ENCODE results near the gene KIR3DL2.
"Not testable (repeated sequence)": the region's sequence is repeated elsewhere in the genome, so short reads cannot be mapped to it uniquely, and the experiment has no call there.

The KIR3DL2 gene

GRCh38 chr19:54817670-54818536 lies 32.3 kb upstream of the KIR3DL2 start:
- Histone ChIP-seq H3K27me3 (ENCODE audit: insufficient read depth, low read length, poor library complexity, severe bottlenecking) (no peaks in the 10 kb centered on the region), H3K36me3 (ENCODE audit: insufficient read depth, low read length) (no peaks in the 10 kb centered on the region), H3K9me2 (replicated peaks; ENCODE audit: low read depth, low read length) (no peaks in the 10 kb centered on the region), H3K4me2 (ENCODE audit: low read depth, low read length, poor library complexity, severe bottlenecking) (no peak overlapping the region), H3K4me3 (ENCODE audit: low read length, poor library complexity, severe bottlenecking) (no peak overlapping the region), H3K9ac (ENCODE audit: low read depth, low read length, poor library complexity, severe bottlenecking) (no peak overlapping the region), H4K20me1 (ENCODE audit: insufficient read depth, low read length, poor library complexity, severe bottlenecking) (no peaks in the 10 kb centered on the region), H3K9me3 (ENCODE audit: insufficient read depth, low read depth, low read length) (no peaks in the 10 kb centered on the region), H3F3A (ENCODE audit: low read depth) (no peaks in the 10 kb centered on the region), H3K4me1 (ENCODE audit: insufficient read depth, low read length, poor library complexity, severe bottlenecking) (no peaks in the 10 kb centered on the region), H3K79me2 (ENCODE audit: insufficient read depth, low read length) (no peaks in the 10 kb centered on the region), H2AFZ (ENCODE audit: low read length) (no peak overlapping the region)
- TF ChIP-seq CTCF (conservative IDR thresholded peaks at IDR 0.05; ENCODE audit: low read length), result no peak

- not testable (repeated sequence) for H3K9ac ChIP-seq (ENCODE audit: low read depth, low read length, poor library complexity, severe bottlenecking); H3K36me3 ChIP-seq (ENCODE audit: insufficient read depth, low read length); H3K79me2 ChIP-seq (ENCODE audit: insufficient read depth, low read length); H4K20me1 ChIP-seq (ENCODE audit: insufficient read depth, low read length, poor library complexity, severe bottlenecking); H3F3A ChIP-seq (ENCODE audit: low read depth); H3K27me3 ChIP-seq (ENCODE audit: insufficient read depth, low read length, poor library complexity, severe bottlenecking); H3K4me2 ChIP-seq (ENCODE audit: low read depth, low read length, poor library complexity, severe bottlenecking); H3K9me2 ChIP-seq (replicated peaks; ENCODE audit: low read depth, low read length); H3K4me1 ChIP-seq (ENCODE audit: insufficient read depth, low read length, poor library complexity, severe bottlenecking); H3K4me3 ChIP-seq (ENCODE audit: low read length, poor library complexity, severe bottlenecking); H3K9me3 ChIP-seq (ENCODE audit: insufficient read depth, low read depth, low read length); H2AFZ ChIP-seq (ENCODE audit: low read length)
Measured at GRCh38 chr19:54824416-54824815, 25.8 kb upstream of the KIR3DL2 start.

- not testable (repeated sequence) for H4K20me1 ChIP-seq (ENCODE audit: insufficient read depth, low read length, poor library complexity, severe bottlenecking); H3K4me3 ChIP-seq (ENCODE audit: low read length, poor library complexity, severe bottlenecking); H3K9me3 ChIP-seq (ENCODE audit: insufficient read depth, low read depth, low read length); H3K36me3 ChIP-seq (ENCODE audit: insufficient read depth, low read length); H3K4me2 ChIP-seq (ENCODE audit: low read depth, low read length, poor library complexity, severe bottlenecking); H3K9ac ChIP-seq (ENCODE audit: low read depth, low read length, poor library complexity, severe bottlenecking); H3K4me1 ChIP-seq (ENCODE audit: insufficient read depth, low read length, poor library complexity, severe bottlenecking); H3F3A ChIP-seq (ENCODE audit: low read depth); H3K9me2 ChIP-seq (replicated peaks; ENCODE audit: low read depth, low read length); H3K79me2 ChIP-seq (ENCODE audit: insufficient read depth, low read length); H3K27me3 ChIP-seq (ENCODE audit: insufficient read depth, low read length, poor library complexity, severe bottlenecking); H2AFZ ChIP-seq (ENCODE audit: low read length)
Measured at GRCh38 chr19:54825326-54825725, 24.9 kb upstream of the KIR3DL2 start.

DNA sequence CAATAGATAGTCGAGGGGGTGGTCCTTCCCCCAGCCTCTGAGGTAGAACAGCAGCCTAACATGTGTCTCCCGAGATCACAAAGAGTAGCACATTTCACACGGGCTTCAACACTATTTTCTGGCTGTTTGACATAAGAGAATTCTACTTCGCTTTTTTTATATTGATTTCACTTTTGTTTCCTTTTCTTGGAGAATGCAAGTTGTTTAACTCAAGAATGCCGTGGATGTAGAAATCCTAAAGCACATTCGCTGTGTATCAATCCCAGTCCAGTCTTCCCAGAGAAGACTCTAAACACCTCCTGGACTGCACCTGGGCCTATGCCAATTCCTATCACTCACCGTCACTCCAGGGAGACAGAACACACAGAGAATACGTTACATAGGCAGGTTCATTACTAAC lies 22.2 kb upstream of the KIR3DL2 start:
- H3K9me3 ChIP-seq (ENCODE audit: insufficient read depth, low read depth, low read length); H3K36me3 ChIP-seq (ENCODE audit: insufficient read depth, low read length); H3K4me1 ChIP-seq (ENCODE audit: insufficient read depth, low read length, poor library complexity, severe bottlenecking); H3K9ac ChIP-seq (ENCODE audit: low read depth, low read length, poor library complexity, severe bottlenecking); H3K27me3 ChIP-seq (ENCODE audit: insufficient read depth, low read length, poor library complexity, severe bottlenecking); H3K4me3 ChIP-seq (ENCODE audit: low read length, poor library complexity, severe bottlenecking); H4K20me1 ChIP-seq (ENCODE audit: insufficient read depth, low read length, poor library complexity, severe bottlenecking); H3F3A ChIP-seq (ENCODE audit: low read depth); H3K79me2 ChIP-seq (ENCODE audit: insufficient read depth, low read length); H3K9me2 ChIP-seq (replicated peaks; ENCODE audit: low read depth, low read length); H3K4me2 ChIP-seq (ENCODE audit: low read depth, low read length, poor library complexity, severe bottlenecking); H2AFZ ChIP-seq (ENCODE audit: low read length): not testable (repeated sequence)

DNA sequence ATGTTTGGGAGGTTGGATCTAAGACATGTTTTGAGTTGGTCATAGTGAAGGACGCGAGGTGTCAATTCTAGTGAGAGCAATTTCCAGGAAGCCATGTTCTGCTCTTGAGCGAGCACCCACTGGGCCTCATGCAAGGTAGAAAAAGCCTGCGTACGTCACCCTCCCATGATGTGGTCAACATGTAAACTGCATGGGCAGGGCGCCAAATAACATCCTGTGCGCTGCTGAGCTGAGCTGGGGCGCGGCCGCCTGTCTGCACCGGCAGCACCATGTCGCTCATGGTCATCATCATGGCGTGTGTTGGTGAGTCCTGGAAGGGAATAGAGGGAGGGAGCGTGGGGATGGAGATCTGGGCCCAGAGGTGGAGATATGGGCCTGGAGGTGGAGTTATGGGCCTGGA lies 17.7 kb upstream of the KIR3DL2 start, which contains the start of gene KIR2DS4:
KIR2DS4 (plus strand) TSS at position 181 of the 400 bp plus-strand sequence.
- not testable (repeated sequence) for H2AFZ ChIP-seq (ENCODE audit: low read length); H3K9me2 ChIP-seq (replicated peaks; ENCODE audit: low read depth, low read length); H3F3A ChIP-seq (ENCODE audit: low read depth)

DNA sequence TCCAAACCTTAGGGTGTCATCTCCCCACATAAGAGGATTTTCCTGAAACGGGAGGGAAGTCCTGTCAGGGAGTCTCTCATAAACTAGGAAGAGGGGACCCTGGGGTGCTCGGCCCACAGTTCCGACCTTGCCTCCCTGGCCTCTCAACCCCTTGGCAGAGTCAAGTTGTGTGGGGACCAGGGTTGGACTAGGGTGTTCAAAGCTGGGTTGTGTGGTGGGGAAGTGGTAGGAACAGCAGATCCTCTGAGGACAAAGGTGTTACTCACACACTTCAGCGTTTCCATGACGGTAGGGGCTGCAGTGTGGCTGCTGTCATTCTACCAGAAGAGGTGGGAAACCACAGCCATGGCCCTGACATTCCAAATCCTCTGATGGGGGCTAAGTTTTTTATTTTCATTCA lies 15.1 kb upstream of the KIR3DL2 start:
- H3K9me2 ChIP-seq (replicated peaks; ENCODE audit: low read depth, low read length); H3K79me2 ChIP-seq (ENCODE audit: insufficient read depth, low read length); H3F3A ChIP-seq (ENCODE audit: low read depth); H3K36me3 ChIP-seq (ENCODE audit: insufficient read depth, low read length); H3K9me3 ChIP-seq (ENCODE audit: insufficient read depth, low read depth, low read length); H3K9ac ChIP-seq (ENCODE audit: low read depth, low read length, poor library complexity, severe bottlenecking); H3K4me3 ChIP-seq (ENCODE audit: low read length, poor library complexity, severe bottlenecking); H2AFZ ChIP-seq (ENCODE audit: low read length); H3K4me1 ChIP-seq (ENCODE audit: insufficient read depth, low read length, poor library complexity, severe bottlenecking); H4K20me1 ChIP-seq (ENCODE audit: insufficient read depth, low read length, poor library complexity, severe bottlenecking); H3K4me2 ChIP-seq (ENCODE audit: low read depth, low read length, poor library complexity, severe bottlenecking); H3K27me3 ChIP-seq (ENCODE audit: insufficient read depth, low read length, poor library complexity, severe bottlenecking): not testable (repeated sequence)

More for the DNA sequence above, 17.7 kb upstream of the KIR3DL2 start, which contains the start of gene KIR2DS4:
- not testable (repeated sequence) for H3K4me1 ChIP-seq (ENCODE audit: insufficient read depth, low read length, poor library complexity, severe bottlenecking); H4K20me1 ChIP-seq (ENCODE audit: insufficient read depth, low read length, poor library complexity, severe bottlenecking); H3K27me3 ChIP-seq (ENCODE audit: insufficient read depth, low read length, poor library complexity, severe bottlenecking); H3K4me3 ChIP-seq (ENCODE audit: low read length, poor library complexity, severe bottlenecking); H3K9ac ChIP-seq (ENCODE audit: low read depth, low read length, poor library complexity, severe bottlenecking); H3K4me2 ChIP-seq (ENCODE audit: low read depth, low read length, poor library complexity, severe bottlenecking); H3K79me2 ChIP-seq (ENCODE audit: insufficient read depth, low read length); H3K36me3 ChIP-seq (ENCODE audit: insufficient read depth, low read length); H3K9me3 ChIP-seq (ENCODE audit: insufficient read depth, low read depth, low read length)

DNA sequence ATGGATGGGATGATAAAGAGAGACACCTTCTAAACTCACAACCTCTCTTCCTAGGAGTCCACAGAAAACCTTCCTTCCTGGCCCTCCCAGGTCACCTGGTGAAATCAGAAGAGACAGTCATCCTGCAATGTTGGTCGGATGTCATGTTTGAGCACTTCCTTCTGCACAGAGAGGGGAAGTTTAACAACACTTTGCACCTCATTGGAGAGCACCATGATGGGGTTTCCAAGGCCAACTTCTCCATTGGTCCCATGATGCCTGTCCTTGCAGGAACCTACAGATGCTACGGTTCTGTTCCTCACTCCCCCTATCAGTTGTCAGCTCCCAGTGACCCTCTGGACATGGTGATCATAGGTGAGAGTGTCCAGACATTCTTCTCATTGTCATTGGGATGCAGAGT lies 12.7 kb upstream of the KIR3DL2 start:
- H3K9me2 ChIP-seq (replicated peaks; ENCODE audit: low read depth, low read length); H3K36me3 ChIP-seq (ENCODE audit: insufficient read depth, low read length); H3K79me2 ChIP-seq (ENCODE audit: insufficient read depth, low read length); H3K9ac ChIP-seq (ENCODE audit: low read depth, low read length, poor library complexity, severe bottlenecking); H2AFZ ChIP-seq (ENCODE audit: low read length); H3K4me3 ChIP-seq (ENCODE audit: low read length, poor library complexity, severe bottlenecking); H3K4me2 ChIP-seq (ENCODE audit: low read depth, low read length, poor library complexity, severe bottlenecking); H3F3A ChIP-seq (ENCODE audit: low read depth); H3K4me1 ChIP-seq (ENCODE audit: insufficient read depth, low read length, poor library complexity, severe bottlenecking); H3K27me3 ChIP-seq (ENCODE audit: insufficient read depth, low read length, poor library complexity, severe bottlenecking); H3K9me3 ChIP-seq (ENCODE audit: insufficient read depth, low read depth, low read length); H4K20me1 ChIP-seq (ENCODE audit: insufficient read depth, low read length, poor library complexity, severe bottlenecking): not testable (repeated sequence)
